GM19372 (cell line): ENCODE measurements around the gene GPR3.

Experiments
- ATAC-seq: cut with Tn5 transposase; IDR thresholded peaks from one replicate; pipeline ENCODE4 v1.9.1; 2021; ENCODE audit warnings: mild to moderate bottlenecking, low read depth, moderate library complexity; ENCODE audit not compliant: unreplicated experiment

Gene GPR3

GRCh38 chr1:27392096-27392777 lies at the start of gene GPR3:
GPR3 (plus strand) TSS chr1:27392622; CDS start chr1:27393799, 1,177 bp downstream.
- peak; percentile 85 for ATAC-seq

- ATAC-seq: no peak
Observed at GRCh38 chr1:27342778-27343638, 49.4 kb upstream of the GPR3 start.

GRCh38 chr1:27343639-27344025 lies 48.8 kb upstream of the GPR3 start:
- ATAC-seq: no peak

GRCh38 chr1:27345272-27345671 lies 47.1 kb upstream of the GPR3 start:
- ATAC-seq: no peak

GRCh38 chr1:27346357-27346756 lies 46.1 kb upstream of the GPR3 start:
- ATAC-seq: no peak

- ATAC-seq: no peak
Observed at GRCh38 chr1:27346991-27347624, 45.3 kb upstream of the GPR3 start.

GRCh38 chr1:27348861-27349783 lies 43.3 kb upstream of the GPR3 start:
- no peak for ATAC-seq

GRCh38 chr1:27349784-27350662 lies 42.4 kb upstream of the GPR3 start:
- no peak for ATAC-seq

GRCh38 chr1:27350663-27351540 lies 41.5 kb upstream of the GPR3 start:
- no peak for ATAC-seq

GRCh38 chr1:27351541-27352107 lies 40.8 kb upstream of the GPR3 start:
- no peak for ATAC-seq

GRCh38 chr1:27353166-27353565 lies 39.3 kb upstream of the GPR3 start:
- no peak for ATAC-seq

- ATAC-seq: no peak
Observed at GRCh38 chr1:27353629-27354028, 38.8 kb upstream of the GPR3 start.

GRCh38 chr1:27355683-27356082 lies 36.7 kb upstream of the GPR3 start:
- no peak for ATAC-seq

GRCh38 chr1:27356277-27356618 lies 36.2 kb upstream of the GPR3 start:
- no peak for ATAC-seq

GRCh38 chr1:27356619-27357280 lies 35.7 kb upstream of the GPR3 start:
- ATAC-seq: no peak

- no peak for ATAC-seq
Observed at GRCh38 chr1:27357281-27358037, 35.0 kb upstream of the GPR3 start.
